ENCODE measurements around the gene UBE3A.

Gene UBE3A

GRCh38 chr15:25433118-25433865, 5.5 kb downstream of the UBE3A start:
- TF ChIP-seq CTCF (IDR thresholded peaks at IDR 0.05; ENCODE audit: extremely low read depth, insufficient read depth, missing control alignments): no peak
- in situ Hi-C loops (cut with MboI; ENCODE audit: low pct_unique_long_range_greater_than_20kb, low sequenced_read_pairs, unreplicated experiment): loop anchor here (25.0 kb wide), 1 partner anchor 471 kb away; the partner anchor contains the start of genes SNRPN and SNURF
- DNase-seq (ENCODE audit: low spot score): no peak

GRCh38 chr15:25431836-25432561, 6.8 kb downstream of the UBE3A start:
- in situ Hi-C loops (cut with MboI; ENCODE audit: low pct_unique_long_range_greater_than_20kb, low sequenced_read_pairs, unreplicated experiment): loop anchor here (25.0 kb wide), 1 partner anchor 470 kb away; the partner anchor contains the start of genes SNRPN and SNURF

GRCh38 chr15:25427861-25428260, 11.0 kb downstream of the UBE3A start:
- in situ Hi-C loops (cut with MboI; ENCODE audit: low pct_unique_long_range_greater_than_20kb, low sequenced_read_pairs, unreplicated experiment): loop anchor here (25.0 kb wide), 1 partner anchor 466 kb away; the partner anchor contains the start of genes SNRPN and SNURF
- no peak for DNase-seq (ENCODE audit: low spot score)
- no peak for TF ChIP-seq CTCF (IDR thresholded peaks at IDR 0.05; ENCODE audit: extremely low read depth, insufficient read depth, missing control alignments)

More at GRCh38 chr15:25431836-25432561, 6.8 kb downstream of the UBE3A start:
- no peak for DNase-seq (ENCODE audit: low spot score)
- no peak for TF ChIP-seq CTCF (IDR thresholded peaks at IDR 0.05; ENCODE audit: extremely low read depth, insufficient read depth, missing control alignments)

- no peak for DNase-seq (ENCODE audit: low spot score)
- in situ Hi-C loops (cut with MboI; ENCODE audit: low pct_unique_long_range_greater_than_20kb, low sequenced_read_pairs, unreplicated experiment): loop anchor here (25.0 kb wide), 1 partner anchor 465 kb away; the partner anchor contains the start of genes SNRPN and SNURF
- no peak for TF ChIP-seq CTCF (IDR thresholded peaks at IDR 0.05; ENCODE audit: extremely low read depth, insufficient read depth, missing control alignments)
Measured at GRCh38 chr15:25426896-25427610, 11.8 kb downstream of the UBE3A start.

GRCh38 chr15:25424073-25424472, 14.8 kb downstream of the UBE3A start:
- in situ Hi-C loops (cut with MboI; ENCODE audit: low pct_unique_long_range_greater_than_20kb, low sequenced_read_pairs, unreplicated experiment): no loop called here
- TF ChIP-seq CTCF (IDR thresholded peaks at IDR 0.05; ENCODE audit: extremely low read depth, insufficient read depth, missing control alignments): no peak
- no peak for DNase-seq (ENCODE audit: low spot score)

GRCh38 chr15:25422021-25422420, 16.8 kb downstream of the UBE3A start:
- in situ Hi-C loops (cut with MboI; ENCODE audit: low pct_unique_long_range_greater_than_20kb, low sequenced_read_pairs, unreplicated experiment): no loop called here
- TF ChIP-seq CTCF (IDR thresholded peaks at IDR 0.05; ENCODE audit: extremely low read depth, insufficient read depth, missing control alignments): no peak
- no peak for DNase-seq (ENCODE audit: low spot score)
